Measurements from ENCODE around the gene CNN3. TPM values are rescaled to one million over a fixed set of nuclear protein-coding genes. Genes with fewer than 3 reads are reported as not detected.
A peak's percentile ranks its signal among the peaks of the same experiment; 100 is the strongest.

Gene CNN3
- total RNA-seq, 2 experiments from 2014 or later = 12.8 to 12.9 TPM

GRCh38 chr1:94854458-94855306, 72.2 kb downstream of the CNN3 start:
- TF ChIP-seq CTCF (IDR thresholded peaks at IDR 0.05) = peak; percentile 87
- peak; percentile 99 for ATAC-seq
- no peaks in the 10 kb centered on the region for H3K9me3 Mint-ChIP-seq
- no peak overlapping the region for H3K4me3 Mint-ChIP-seq
- no peaks in the 10 kb centered on the region for H3K4me1 Mint-ChIP-seq (ENCODE audit: low read depth)
- intact Hi-C loops (cut with micrococcal nuclease) = loop anchor here (1.0 kb wide), 1 partner anchor 189 kb away; no protein-coding TSS in a partner anchor
- H3K27ac Mint-ChIP-seq = no peak overlapping the region
- DNase-seq = peak; percentile 91
- H3K27me3 Mint-ChIP-seq = peaks cover 2% of the 10 kb centered on the region
- CTCF ChIA-PET = interaction anchor here (0.6 to 9.2 kb wide), 50 partner anchors 8 to 620 kb away, joined by 3 to 228 read pairs (median 5); partner anchors contain the start of genes ALG14, CNN3 and RWDD3
- no peaks in the 10 kb centered on the region for H3K36me3 Mint-ChIP-seq (ENCODE audit: low read depth)
- POLR2A ChIA-PET = interaction anchor here (1.5 kb wide), 1 partner anchor 189 kb away, joined by 8 read pairs; no protein-coding TSS in a partner anchor

GRCh38 chr1:94852788-94853187, 74.1 kb downstream of the CNN3 start:
- no peaks in the 10 kb centered on the region for H3K36me3 Mint-ChIP-seq (ENCODE audit: low read depth)
- ATAC-seq (no peak), DNase-seq (no peak)
- H3K4me3 Mint-ChIP-seq = no peak overlapping the region
- H3K4me1 Mint-ChIP-seq (ENCODE audit: low read depth) = no peaks in the 10 kb centered on the region
- intact Hi-C loops (cut with micrococcal nuclease) = no loop called here
- H3K27ac Mint-ChIP-seq = no peak overlapping the region
- H3K9me3 Mint-ChIP-seq = no peaks in the 10 kb centered on the region
- ChIA-PET CTCF (interaction anchor here (9.2 kb wide), 1 partner anchor 190 kb away, joined by 228 read pairs; no protein-coding TSS in a partner anchor), POLR2A (no interaction called here)
- peaks cover 2% of the 10 kb centered on the region for H3K27me3 Mint-ChIP-seq
- TF ChIP-seq CTCF (IDR thresholded peaks at IDR 0.05) = no peak

GRCh38 chr1:94851571-94851970, 75.3 kb downstream of the CNN3 start:
- ChIA-PET CTCF (interaction anchor here (1.1 to 9.2 kb wide), 2 partner anchors 13 to 192 kb away, joined by 3 to 228 read pairs; no protein-coding TSS in a partner anchor), POLR2A (no interaction called here)
- H3K27me3 Mint-ChIP-seq = peaks cover 2% of the 10 kb centered on the region
- ATAC-seq = no peak
- H3K4me1 Mint-ChIP-seq (ENCODE audit: low read depth) = no peaks in the 10 kb centered on the region
- no peak overlapping the region for H3K4me3 Mint-ChIP-seq
- no peak for DNase-seq
- H3K9me3 Mint-ChIP-seq = no peaks in the 10 kb centered on the region
- TF ChIP-seq CTCF (IDR thresholded peaks at IDR 0.05) = no peak
- H3K27ac Mint-ChIP-seq = no peak overlapping the region
- H3K36me3 Mint-ChIP-seq (ENCODE audit: low read depth) = no peaks in the 10 kb centered on the region
- intact Hi-C loops (cut with micrococcal nuclease) = no loop called here

Other genes with a start within 250 kb of the CNN3 start
- gene SLC44A3, start 106.8 kb downstream of the CNN3 start, total RNA-seq = not detected
- gene ALG14, start 145.8 kb upstream of the CNN3 start, total RNA-seq = 1 to 10 TPM; 2.5 to 2.9 TPM
- under 1 TPM; 0.32 to 0.38 TPM for gene TLCD4, start 190.2 kb upstream of the CNN3 start, total RNA-seq

All from activated CD8-positive, alpha-beta T cell treated with anti-CD3 and anti-CD28 coated beads for 36 hours (primary cell).